GM10847 (cell line): ENCODE data around the gene ZNF81.

Experiments used
- POLR2A ChIP-seq: IDR thresholded peaks from 2 replicates; pipeline ENCODE4 v1.6.1; 2011; ENCODE audit not compliant: insufficient read length; ENCODE audit errors: extremely low read depth

Gene ZNF81

DNA sequence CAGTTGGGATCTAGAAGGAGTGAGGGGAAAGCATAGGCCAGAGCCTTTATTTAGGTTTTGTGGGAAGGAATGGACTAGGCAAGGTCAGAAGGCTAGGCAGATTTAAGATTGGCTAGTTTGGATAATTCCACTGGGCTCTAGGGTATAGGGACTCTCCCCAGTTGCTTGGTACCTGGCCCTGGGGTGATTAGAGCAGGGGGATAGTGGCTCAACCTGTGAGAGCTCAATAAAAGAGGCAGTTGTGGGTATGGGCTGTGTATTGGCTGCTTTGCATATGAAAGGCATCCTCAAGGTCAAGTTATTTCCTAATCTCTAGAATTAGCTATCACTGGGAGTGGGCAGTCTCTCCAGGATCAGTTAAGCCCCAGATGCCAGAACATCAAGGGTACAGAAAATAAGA is 61.3 kb downstream of the ZNF81 start:
- TF ChIP-seq POLR2A = no peak

DNA sequence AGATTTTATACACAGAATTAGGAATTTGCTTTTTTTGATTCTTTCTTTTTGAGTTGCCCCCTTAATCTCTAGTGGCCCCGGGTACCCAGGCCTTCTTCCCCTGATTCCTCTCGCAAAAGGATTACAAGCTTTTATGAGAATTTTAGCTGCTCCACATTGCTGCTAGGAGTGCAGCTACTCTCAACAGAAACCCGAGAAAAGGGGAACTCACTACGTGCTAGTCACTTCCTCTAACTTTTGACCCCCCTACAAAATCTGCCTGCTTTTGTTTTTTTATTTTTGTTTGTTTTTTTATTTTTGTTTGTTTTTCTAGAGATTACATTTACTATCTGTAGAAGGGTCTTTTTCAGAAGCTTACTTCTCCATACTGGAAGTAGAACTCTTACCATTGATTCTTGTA is 64.1 kb downstream of the ZNF81 start:
- TF ChIP-seq POLR2A = no peak

DNA sequence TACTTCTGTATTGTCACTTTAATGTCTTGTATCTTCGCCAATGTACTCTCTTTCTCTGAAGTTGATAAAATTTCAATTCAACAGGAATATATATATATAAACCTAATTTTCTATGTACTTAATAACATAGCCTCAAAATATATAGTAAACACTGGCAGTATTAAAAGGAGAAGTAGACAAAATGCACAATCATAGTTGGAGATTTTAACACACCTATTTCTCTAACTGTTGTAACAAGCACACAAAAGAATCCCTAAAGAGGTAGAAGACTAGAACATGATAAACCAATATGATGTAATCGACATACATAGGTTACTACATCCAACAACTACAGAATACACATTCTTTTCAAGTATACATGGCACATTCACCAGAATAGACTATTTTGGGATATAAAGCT is 65.5 kb downstream of the ZNF81 start:
- TF ChIP-seq POLR2A = no peak

DNA sequence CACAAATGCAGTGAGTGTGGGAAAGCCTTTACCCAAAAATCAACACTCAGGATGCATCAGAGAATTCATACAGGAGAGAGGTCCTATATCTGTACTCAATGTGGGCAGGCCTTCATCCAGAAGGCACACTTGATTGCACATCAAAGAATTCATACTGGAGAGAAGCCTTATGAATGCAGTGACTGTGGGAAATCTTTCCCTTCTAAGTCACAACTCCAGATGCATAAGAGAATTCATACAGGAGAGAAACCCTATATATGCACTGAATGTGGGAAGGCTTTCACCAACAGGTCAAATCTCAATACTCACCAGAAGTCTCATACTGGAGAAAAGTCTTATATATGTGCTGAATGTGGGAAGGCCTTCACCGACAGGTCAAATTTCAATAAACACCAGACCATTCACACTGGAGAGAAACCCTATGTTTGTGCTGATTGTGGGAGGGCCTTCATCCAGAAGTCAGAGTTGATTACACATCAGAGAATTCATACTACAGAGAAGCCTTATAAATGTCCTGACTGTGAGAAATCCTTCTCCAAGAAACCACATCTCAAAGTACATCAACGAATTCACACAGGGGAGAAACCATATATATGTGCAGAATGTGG is 79.3 kb downstream of the ZNF81 start:
- TF ChIP-seq POLR2A = no peak

DNA sequence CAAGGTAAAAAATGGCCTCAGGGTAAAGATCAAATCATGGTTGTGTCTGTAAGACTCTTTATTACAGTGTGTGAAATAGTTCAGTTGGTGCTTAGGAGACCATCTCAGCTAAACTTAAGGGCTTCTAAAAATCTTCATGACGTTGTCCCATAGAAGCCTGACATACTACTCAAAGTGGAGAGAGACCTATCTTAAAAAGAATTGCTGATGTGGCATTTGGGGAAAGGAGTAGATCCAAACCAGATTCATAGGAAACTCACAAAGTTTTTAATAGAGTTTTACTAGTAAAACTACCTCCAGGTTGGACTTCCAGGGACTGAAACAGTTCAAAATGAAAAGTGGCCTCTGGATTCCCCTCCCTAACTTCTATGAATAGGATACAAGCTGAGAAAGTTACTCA is 81.6 kb downstream of the ZNF81 start:
- no peak for TF ChIP-seq POLR2A

GRCh38 chrX:47927212-47927611 is 90.5 kb downstream of the ZNF81 start:
- no peak for TF ChIP-seq POLR2A

DNA sequence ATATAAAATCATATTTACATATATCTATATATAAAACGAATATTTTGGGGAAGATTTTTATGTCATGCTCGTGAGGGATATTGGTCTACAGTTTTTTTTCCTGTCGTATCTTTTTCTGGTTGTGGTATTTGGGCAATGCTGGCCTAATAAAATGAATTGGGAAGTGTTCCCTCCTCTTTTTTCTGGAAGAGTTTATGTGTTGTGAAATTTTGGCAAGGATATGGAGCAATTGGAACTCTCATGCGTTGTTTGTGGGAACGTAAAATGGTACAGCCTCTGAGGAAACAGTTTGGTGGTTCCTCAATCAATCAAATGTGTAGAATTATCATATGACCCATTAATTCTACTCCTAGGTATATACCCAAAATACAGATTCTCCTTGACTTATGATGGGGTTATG is 97.2 kb downstream of the ZNF81 start:
- TF ChIP-seq POLR2A = no peak

DNA sequence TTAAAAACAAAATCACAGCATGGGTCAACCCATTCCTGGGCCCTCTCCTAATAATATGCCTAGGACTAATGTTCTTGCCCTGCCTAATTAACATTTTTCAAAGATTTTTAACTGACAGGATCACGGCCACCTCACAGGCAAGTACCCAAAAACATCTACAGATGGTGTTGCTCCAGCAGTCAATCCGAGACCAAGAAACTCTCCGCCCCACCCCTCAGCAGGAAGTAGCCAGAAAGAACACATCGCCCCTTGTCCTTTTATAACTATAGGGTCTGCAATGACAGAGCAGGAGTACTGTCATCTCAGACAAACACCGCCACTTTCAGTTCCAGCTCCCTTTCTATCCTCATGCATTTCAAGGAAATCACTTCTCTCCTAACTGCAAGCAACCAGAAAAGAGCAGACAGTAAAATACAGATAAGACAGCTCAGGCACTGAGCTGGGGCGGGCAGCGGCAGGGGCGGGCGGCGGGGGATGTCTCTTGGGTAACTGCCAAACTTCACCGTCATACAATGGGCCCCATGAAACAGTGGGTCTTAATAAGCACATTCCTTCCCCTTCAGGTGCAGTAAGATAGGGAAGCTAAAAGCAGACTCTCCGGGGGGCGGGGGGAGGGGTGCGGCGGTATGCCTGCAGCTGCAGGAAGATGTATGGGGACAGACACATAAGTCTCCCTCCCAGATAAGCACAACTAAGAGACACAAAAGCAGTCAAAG is 99.7 kb downstream of the ZNF81 start:
- no peak for TF ChIP-seq POLR2A

GRCh38 chrX:47936940-47937317 is 100.2 kb downstream of the ZNF81 start:
- no peak for TF ChIP-seq POLR2A

GRCh38 chrX:47940448-47940847 is 103.7 kb downstream of the ZNF81 start:
- TF ChIP-seq POLR2A = no peak

GRCh38 chrX:47941423-47941822 is 104.7 kb downstream of the ZNF81 start:
- TF ChIP-seq POLR2A = no peak

DNA sequence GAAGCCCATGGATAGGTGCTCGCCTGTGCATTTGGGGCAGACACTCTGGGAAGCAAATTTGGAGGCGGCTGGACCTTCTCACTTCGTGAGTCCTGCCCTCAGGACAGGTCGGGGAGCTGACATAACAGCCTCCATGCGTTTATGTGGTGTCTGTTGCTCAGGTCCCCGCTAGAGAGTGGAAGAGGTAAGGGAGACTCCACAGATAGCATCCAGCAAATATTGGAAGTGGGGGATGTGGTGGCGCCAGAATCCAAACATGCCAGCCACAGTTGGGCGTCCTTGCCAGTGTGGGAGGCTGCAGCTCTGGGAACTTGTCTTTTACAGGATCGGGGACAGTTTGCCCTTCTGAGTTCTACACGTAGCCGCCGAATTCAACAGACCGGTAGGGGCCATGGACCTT is 119.3 kb downstream of the ZNF81 start:
- TF ChIP-seq POLR2A = no peak

DNA sequence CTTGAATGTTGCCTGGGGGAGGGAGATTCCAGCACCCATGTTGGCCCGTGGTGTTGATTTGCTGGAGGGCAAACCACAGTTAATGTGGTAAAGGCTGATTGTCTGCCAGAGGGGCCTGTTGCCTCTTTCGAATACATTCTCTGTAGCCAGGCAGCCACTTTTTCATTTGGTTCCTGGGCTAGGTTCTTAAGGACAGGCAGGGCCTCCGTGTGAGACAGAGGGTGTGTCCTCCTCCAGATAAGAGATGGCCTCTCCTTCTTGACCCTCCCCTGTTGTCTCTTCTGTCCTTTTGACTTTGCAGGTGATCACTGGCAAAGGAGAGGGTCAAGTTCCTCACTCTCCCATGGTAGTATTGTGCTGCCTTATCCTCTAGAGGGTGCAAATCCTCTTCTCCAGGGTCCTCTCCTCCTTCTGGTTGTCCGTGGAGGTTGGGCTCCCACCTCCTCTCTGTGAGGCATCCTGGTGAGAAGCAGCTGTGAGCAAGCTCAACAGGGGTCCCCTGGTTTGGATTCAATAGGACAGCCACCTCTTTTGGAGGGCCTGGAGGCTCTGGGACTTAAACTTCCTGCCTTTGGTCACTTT is 122.2 kb downstream of the ZNF81 start:
- no peak for TF ChIP-seq POLR2A

DNA sequence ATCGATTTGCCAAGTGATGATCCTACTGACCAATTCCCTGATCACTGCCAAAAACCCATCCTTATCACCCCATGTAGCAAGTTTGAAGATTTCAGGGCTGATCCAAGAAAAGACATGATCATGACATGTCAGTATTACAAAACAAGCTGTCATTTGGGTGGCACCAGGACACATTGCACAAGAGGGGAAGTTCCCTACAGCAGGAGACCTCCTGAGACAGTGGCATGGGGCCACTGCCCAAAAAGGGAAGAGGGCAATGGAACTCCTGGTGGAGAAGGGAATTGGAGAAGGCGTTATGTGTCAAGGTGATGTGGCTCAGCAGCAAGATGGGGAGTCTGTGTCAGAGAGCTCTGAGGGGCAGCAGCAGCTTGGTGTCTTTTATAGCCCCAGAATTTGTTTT is 123.7 kb downstream of the ZNF81 start:
- TF ChIP-seq POLR2A = no peak
